ENCODE measurements around the gene ICAM3.
"Not testable (repeated sequence)": the region's sequence is repeated elsewhere in the genome, so short reads cannot be mapped to it uniquely, and the experiment has no call there.

The ICAM3 gene

GRCh38 chr19:10346509-10346908, 7.1 kb upstream of the ICAM3 start:
- in situ Hi-C loops (cut with MboI; ENCODE audit: low sequenced_read_pairs) = no loop called here

- in situ Hi-C loops (cut with MboI; ENCODE audit: low sequenced_read_pairs) = no loop called here
Observed at GRCh38 chr19:10344780-10345179, 5.4 kb upstream of the ICAM3 start.

GRCh38 chr19:10343495-10343894, 4.1 kb upstream of the ICAM3 start:
- in situ Hi-C loops (cut with MboI; ENCODE audit: low sequenced_read_pairs) = no loop called here

- in situ Hi-C loops (cut with MboI; ENCODE audit: low sequenced_read_pairs) = no loop called here
Observed at GRCh38 chr19:10339977-10340376, 553 bp upstream of the ICAM3 start.

- in situ Hi-C loops (cut with MboI; ENCODE audit: low sequenced_read_pairs) = no loop called here
Observed at GRCh38 chr19:10338940-10339339, 484 bp downstream of the ICAM3 start.

- in situ Hi-C loops (cut with MboI; ENCODE audit: low sequenced_read_pairs) = not testable (repeated sequence)
Observed at GRCh38 chr19:10336725-10337124, 2.7 kb downstream of the ICAM3 start.

GRCh38 chr19:10335352-10335985, 4.0 kb downstream of the ICAM3 start:
- in situ Hi-C loops (cut with MboI; ENCODE audit: low sequenced_read_pairs) = no loop called here

GRCh38 chr19:10334588-10335351, 4.7 kb downstream of the ICAM3 start:
- in situ Hi-C loops (cut with MboI; ENCODE audit: low sequenced_read_pairs) = no loop called here

- in situ Hi-C loops (cut with MboI; ENCODE audit: low sequenced_read_pairs) = no loop called here
Observed at GRCh38 chr19:10333758-10334587, 5.5 kb downstream of the ICAM3 start.

GRCh38 chr19:10332965-10333757, 6.3 kb downstream of the ICAM3 start, which contains the start of gene RAVER1:
Gene RAVER1 (minus strand): TSS chr19:10333529. CDS start chr19:10333507, 22 bp downstream.
- in situ Hi-C loops (cut with MboI; ENCODE audit: low sequenced_read_pairs) = no loop called here

- in situ Hi-C loops (cut with MboI; ENCODE audit: low sequenced_read_pairs) = no loop called here
Observed at GRCh38 chr19:10332158-10332964, 7.1 kb downstream of the ICAM3 start.

- in situ Hi-C loops (cut with MboI; ENCODE audit: low sequenced_read_pairs) = no loop called here
Observed at GRCh38 chr19:10329555-10329954, 9.9 kb downstream of the ICAM3 start.

- in situ Hi-C loops (cut with MboI; ENCODE audit: low sequenced_read_pairs) = no loop called here
Observed at GRCh38 chr19:10328558-10329429, 10.6 kb downstream of the ICAM3 start.

- in situ Hi-C loops (cut with MboI; ENCODE audit: low sequenced_read_pairs) = no loop called here
Observed at GRCh38 chr19:10327793-10328192, 11.6 kb downstream of the ICAM3 start.

- in situ Hi-C loops (cut with MboI; ENCODE audit: low sequenced_read_pairs) = no loop called here
Observed at GRCh38 chr19:10325732-10326131, 13.7 kb downstream of the ICAM3 start.

- in situ Hi-C loops (cut with MboI; ENCODE audit: low sequenced_read_pairs) = no loop called here
Observed at GRCh38 chr19:10321874-10322835, 17.3 kb downstream of the ICAM3 start.

- in situ Hi-C loops (cut with MboI; ENCODE audit: low sequenced_read_pairs) = no loop called here
Observed at GRCh38 chr19:10321417-10321797, 18.0 kb downstream of the ICAM3 start.

Measured in hTERT RPE-1 (cell line).